ENCODE data around the gene SIRT5.

The SIRT5 gene

GRCh38 chr6:13661647-13662046 lies 87.2 kb downstream of the SIRT5 start:
- no peak overlapping the region for H3K4me3 ChIP-seq (ENCODE audit: low read depth, low read length)
- no peak for TF ChIP-seq CTCF (IDR thresholded peaks at IDR 0.05; ENCODE audit: low read depth, low read length)

GRCh38 chr6:13662651-13663334 lies 88.4 kb downstream of the SIRT5 start:
- TF ChIP-seq CTCF (IDR thresholded peaks at IDR 0.05; ENCODE audit: low read depth, low read length): no peak
- no peak overlapping the region for H3K4me3 ChIP-seq (ENCODE audit: low read depth, low read length)

- no peak overlapping the region for H3K4me3 ChIP-seq (ENCODE audit: low read depth, low read length)
- TF ChIP-seq CTCF (IDR thresholded peaks at IDR 0.05; ENCODE audit: low read depth, low read length): no peak
Observed at GRCh38 chr6:13663986-13664385, 89.6 kb downstream of the SIRT5 start.

Measured in WI38 (cell line).